NT2/D1 (cell line): ENCODE measurements around the gene NXPH1.

ENCODE experiments used
- SUZ12 ChIP-seq: IDR thresholded peaks from 2 replicates; pipeline ENCODE4 v1.6.1; 2011; ENCODE audit not compliant: insufficient read length, insufficient read depth; ENCODE audit errors: extremely low read depth
- YY1 ChIP-seq: IDR thresholded peaks from 2 replicates; pipeline ENCODE4 v1.6.1; 2011; ENCODE audit not compliant: insufficient read length, insufficient read depth
- ZNF274 ChIP-seq: IDR thresholded peaks from 2 replicates; pipeline ENCODE4 v1.6.1; 2011; ENCODE audit warnings: mild to moderate bottlenecking, low read depth, low read length

- no peak for TF ChIP-seq SUZ12
- TF ChIP-seq YY1: no peak
- TF ChIP-seq ZNF274: no peak
These were observed 167.7 kb downstream of the NXPH1 start for GRCh38 chr7:8601121-8601520.
